Femur (tissue), 1 donor: ENCODE data around the gene C14orf93.

ENCODE experiments used
- DNase-seq: peaks from one replicate; pipeline ENCODE4 v3.0.0-alpha.2; 2017

C14orf93 gene

GRCh38 chr14:23044840-23045239 lies 34.9 kb upstream of the C14orf93 start:
- DNase-seq = no peak

- DNase-seq = no peak
Observed at GRCh38 chr14:23043754-23044153, 33.8 kb upstream of the C14orf93 start.

GRCh38 chr14:23043145-23043544 lies 33.2 kb upstream of the C14orf93 start:
- DNase-seq = no peak

- DNase-seq = no peak
Observed at GRCh38 chr14:23042162-23042965, 32.4 kb upstream of the C14orf93 start, which contains the start of gene PSMB11. TSS of gene PSMB11 (plus strand) at chr14:23042212. CDS start at chr14:23042226, 14 bp downstream.

- no peak for DNase-seq
Observed at GRCh38 chr14:23041729-23042128, 31.8 kb upstream of the C14orf93 start.

GRCh38 chr14:23040100-23040499 lies 30.2 kb upstream of the C14orf93 start:
- no peak for DNase-seq

GRCh38 chr14:23035303-23036144 lies 25.6 kb upstream of the C14orf93 start:
- no peak for DNase-seq

GRCh38 chr14:23034498-23035302 lies 24.8 kb upstream of the C14orf93 start, which contains the start of gene PSMB5:
TSS of gene PSMB5 (minus strand) at chr14:23034900. CDS start at chr14:23034881, 19 bp downstream.
- peak; percentile 94 for DNase-seq

- no peak for DNase-seq
Observed at GRCh38 chr14:23033801-23034497, 24.0 kb upstream of the C14orf93 start.

- DNase-seq = no peak
Observed at GRCh38 chr14:23033251-23033727, 23.3 kb upstream of the C14orf93 start.

GRCh38 chr14:23030936-23031335 lies 21.0 kb upstream of the C14orf93 start:
- DNase-seq = no peak

GRCh38 chr14:23028799-23029198 lies 18.9 kb upstream of the C14orf93 start:
- DNase-seq = no peak

- no peak for DNase-seq
Observed at GRCh38 chr14:23025151-23025814, 15.3 kb upstream of the C14orf93 start.

GRCh38 chr14:23024612-23025075 lies 14.7 kb upstream of the C14orf93 start:
- no peak for DNase-seq

- DNase-seq = no peak
Observed at GRCh38 chr14:23023795-23024152, 13.8 kb upstream of the C14orf93 start.

- no peak for DNase-seq
Observed at GRCh38 chr14:23023022-23023794, 13.3 kb upstream of the C14orf93 start.

- no peak for DNase-seq
Observed at GRCh38 chr14:23021889-23022442, 12.0 kb upstream of the C14orf93 start.

GRCh38 chr14:23021434-23021833 lies 11.5 kb upstream of the C14orf93 start:
- DNase-seq = no peak

- no peak for DNase-seq
Observed at GRCh38 chr14:23020143-23021128, 10.5 kb upstream of the C14orf93 start.
